ENCODE measurements around the gene BANF2.

DNA sequence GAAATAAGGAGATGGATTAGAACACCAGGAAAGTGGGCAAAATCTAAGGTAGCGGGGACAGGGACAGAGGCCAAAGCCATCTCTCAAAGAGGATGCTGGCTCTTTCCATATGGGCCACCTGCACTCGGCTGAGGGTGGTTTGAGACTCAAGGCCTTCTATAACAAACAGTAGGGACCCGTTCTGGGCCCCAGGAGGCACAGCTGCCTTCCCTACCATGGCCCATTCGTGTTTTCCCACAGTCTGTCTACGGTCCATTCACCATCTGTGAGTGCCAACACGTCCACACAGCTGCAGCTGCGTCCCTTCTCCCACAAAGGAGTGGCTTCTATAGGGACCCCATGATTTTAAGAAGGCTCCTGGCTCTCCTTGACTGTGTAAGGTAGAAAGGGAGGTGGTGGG lies 871 bp downstream of the BANF2 start:
- TF ChIP-seq TAF1 (conservative IDR thresholded peaks at IDR 0.05): no peak
- TF ChIP-seq, protein P1, sequence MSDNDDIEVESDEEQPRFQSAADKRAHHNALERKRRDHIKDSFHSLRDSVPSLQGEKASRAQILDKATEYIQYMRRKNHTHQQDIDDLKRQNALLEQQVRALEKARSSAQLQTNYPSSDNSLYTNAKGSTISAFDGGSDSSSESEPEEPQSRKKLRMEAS (IDR thresholded peaks at IDR 0.05): no peak
- no peak for TF ChIP-seq YY1 (IDR thresholded peaks at IDR 0.05)
- no peak for TF ChIP-seq CTCF (IDR thresholded peaks at IDR 0.05; ENCODE audit: low read depth, low read length, missing input control)
- TF ChIP-seq GABPA (IDR thresholded peaks at IDR 0.05 in 1 of 2, conservative IDR thresholded peaks at IDR 0.05 in 1 of 2): no peak

All from liver (tissue), 3 donors.